OCI-LY1 (cell line): ENCODE measurements around the gene TASOR2.

Experiments used
- CTCF ChIP-seq: fragments of 200-600 bp; sonication (generic), shearing (Covaris generic); IDR thresholded peaks from 2 replicates; pipeline ENCODE4 v1.5.1; 2017; ENCODE audit warnings: mild to moderate bottlenecking, antibody characterized with exemption, low read length, moderate library complexity, mixed read lengths
- EZH2 ChIP-seq: fragments of 200-600 bp; sonication (generic), shearing (Covaris generic); IDR thresholded peaks from 2 replicates; pipeline ENCODE4 v1.8.0; 2017; ENCODE audit warnings: borderline replicate concordance, mixed run types, mild to moderate bottlenecking, antibody characterized with exemption, low read length, moderate library complexity, mixed read lengths

DNA sequence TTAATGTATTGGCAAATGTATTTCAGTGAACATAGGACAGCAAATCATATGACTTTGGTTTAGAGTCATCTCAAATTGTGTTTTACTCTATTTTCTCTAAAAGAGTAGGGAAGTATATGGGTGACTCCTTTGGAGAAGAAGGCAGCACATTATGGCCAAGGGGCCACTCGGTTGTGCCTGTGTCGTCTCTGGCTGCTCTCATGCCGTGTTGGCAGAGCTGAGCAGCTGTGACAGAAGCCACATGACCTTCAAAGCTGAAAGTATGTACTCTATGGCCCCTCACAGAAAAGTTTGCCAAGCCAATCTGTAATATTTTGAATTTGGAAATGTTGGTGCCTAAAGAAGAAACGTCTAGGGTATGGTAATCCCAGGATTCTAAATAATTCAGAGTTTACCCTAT is 47.5 kb downstream of the TASOR2 start:
- TF ChIP-seq CTCF (no peak), EZH2 (no peak)
